ENCODE measurements around the gene NREP. TPM values are rescaled to one million over a fixed set of nuclear protein-coding genes. Genes with fewer than 3 reads are reported as not detected.

The NREP gene
- 49.7 and 55.9 TPM in 2 replicates for total RNA-seq

GRCh38 chr5:111756581-111757354 is at the start of gene NREP:
Gene NREP, minus strand, starts transcription at chr5:111757194. Its CDS starts 1,422 bp downstream, at chr5:111755772.

Other genes with a start within 250 kb of the NREP start
- gene STARD4, start 244.7 kb downstream of the NREP start, total RNA-seq, result 139 and 171 TPM in 2 replicates

Measured in epithelial cell of umbilical artery (primary cell).